ENCODE data around the gene CBX4. TPM values are rescaled to one million over a fixed set of nuclear protein-coding genes. Genes with fewer than 3 reads are reported as not detected.

Gene CBX4
- total and polyA plus RNA-seq, 10 of the 15 experiments (the other 5 are each of a cell fraction or from before 2014, with no cell fraction given): 0.69 to 24.6 (median 4.2) TPM

DNA sequence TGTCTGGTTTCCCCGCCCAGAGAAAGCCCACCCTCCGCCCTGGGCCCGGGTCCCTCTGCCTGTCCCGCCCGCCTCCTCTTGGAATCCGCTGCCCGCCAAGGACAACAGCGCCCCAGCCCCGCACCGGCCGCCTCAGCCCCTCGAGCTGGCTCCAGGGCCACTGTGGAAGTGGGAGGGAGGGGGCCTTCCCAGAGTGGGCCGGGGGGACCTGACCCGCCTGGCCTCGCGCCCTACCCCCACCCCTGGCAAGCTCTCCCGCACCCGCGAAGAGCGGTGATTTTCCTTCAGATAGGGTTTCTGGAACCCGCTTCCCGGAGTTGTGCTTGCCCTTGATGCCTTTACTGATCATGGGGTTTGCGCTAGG lies 40.1 kb downstream of the CBX4 start:
- Histone ChIP-seq H3K4me2 (ENCODE audit: control insufficient read depth, insufficient read depth) (no peak overlapping the region), H3K27ac (ENCODE audit: control insufficient read depth, insufficient read depth) (no peak overlapping the region), H3K4me3 (no peak overlapping the region), H2AFZ (ENCODE audit: control insufficient read depth, low read depth, low read length) (no peak overlapping the region), H3K9ac (ENCODE audit: control insufficient read depth, insufficient read depth, low read length) (no peak overlapping the region), H3K36me3 (ENCODE audit: control insufficient read depth in 2 of 2, insufficient read depth in 2 of 2, low read length in 1 of 2) (peaks cover 2 to 3% of the 10 kb centered on the region in 2 experiments; a peak in 2 of 4 replicates), H3K4me1 (ENCODE audit: control insufficient read depth, insufficient read depth, low read length) (peaks cover 40% of the 10 kb centered on the region), H3K79me2 (ENCODE audit: control insufficient read depth, insufficient read depth, low read length) (no peaks in the 10 kb centered on the region), H3K9me3 (replicated peaks; ENCODE audit: control insufficient read depth, insufficient read depth, low read length) (no peaks in the 10 kb centered on the region; the same call in 2 of the 3 replicates), H4K20me1 (ENCODE audit: control insufficient read depth, insufficient read depth) (no peaks in the 10 kb centered on the region), H3K27me3 (replicated peaks in 1 of 2; ENCODE audit: control insufficient read depth in 2 of 2, insufficient read depth in 2 of 2, low read length in 1 of 2) (peaks cover 18 to 46% of the 10 kb centered on the region in 2 experiments)
- no peak for DNase-seq (ENCODE audit: low read depth, low spot score)
- ATAC-seq: no peak
- BruUV-seq (replicated peaks): no TSS peak
- no peak for FAIRE-seq
- RAD21 ChIA-PET (ENCODE audit: unreplicated experiment): no interaction called here
- 5% methylated on average over 23 of the region's 23 CpGs for WGBS (ENCODE audit: insufficient coverage, insufficient replicate concordance, low lambda C conversion rate, missing lambda C conversion rate)
- intact Hi-C loops (cut with micrococcal nuclease; ENCODE audit: unreplicated experiment) (no loop called here), in situ Hi-C loops (cut with MboI) (no loop called here)
- CTCF ChIA-PET: interaction anchor here (1.2 to 1.6 kb wide), 2 partner anchors 9 to 13 kb away, joined by 3 to 4 read pairs; no protein-coding TSS in a partner anchor
- POLR2A ChIA-PET: interaction anchor here (1.2 kb wide), 1 partner anchor 29 kb away, joined by 3 read pairs; no protein-coding TSS in a partner anchor
- TF ChIP-seq HDGF (IDR thresholded peaks at IDR 0.05) (no peak), HDAC6 (IDR thresholded peaks at IDR 0.05; ENCODE audit: unreplicated experiment) (no peak), SMARCA5 (IDR thresholded peaks at IDR 0.05) (no peak), JUNB (IDR thresholded peaks at IDR 0.05) (no peak)
- SMC1A ChIA-PET (ENCODE audit: uncharacterized antibody, unreplicated experiment): interaction anchor here (2.0 to 2.2 kb wide), 2 partner anchors 9 to 12 kb away, joined by 7 read pairs; no protein-coding TSS in a partner anchor

DNA sequence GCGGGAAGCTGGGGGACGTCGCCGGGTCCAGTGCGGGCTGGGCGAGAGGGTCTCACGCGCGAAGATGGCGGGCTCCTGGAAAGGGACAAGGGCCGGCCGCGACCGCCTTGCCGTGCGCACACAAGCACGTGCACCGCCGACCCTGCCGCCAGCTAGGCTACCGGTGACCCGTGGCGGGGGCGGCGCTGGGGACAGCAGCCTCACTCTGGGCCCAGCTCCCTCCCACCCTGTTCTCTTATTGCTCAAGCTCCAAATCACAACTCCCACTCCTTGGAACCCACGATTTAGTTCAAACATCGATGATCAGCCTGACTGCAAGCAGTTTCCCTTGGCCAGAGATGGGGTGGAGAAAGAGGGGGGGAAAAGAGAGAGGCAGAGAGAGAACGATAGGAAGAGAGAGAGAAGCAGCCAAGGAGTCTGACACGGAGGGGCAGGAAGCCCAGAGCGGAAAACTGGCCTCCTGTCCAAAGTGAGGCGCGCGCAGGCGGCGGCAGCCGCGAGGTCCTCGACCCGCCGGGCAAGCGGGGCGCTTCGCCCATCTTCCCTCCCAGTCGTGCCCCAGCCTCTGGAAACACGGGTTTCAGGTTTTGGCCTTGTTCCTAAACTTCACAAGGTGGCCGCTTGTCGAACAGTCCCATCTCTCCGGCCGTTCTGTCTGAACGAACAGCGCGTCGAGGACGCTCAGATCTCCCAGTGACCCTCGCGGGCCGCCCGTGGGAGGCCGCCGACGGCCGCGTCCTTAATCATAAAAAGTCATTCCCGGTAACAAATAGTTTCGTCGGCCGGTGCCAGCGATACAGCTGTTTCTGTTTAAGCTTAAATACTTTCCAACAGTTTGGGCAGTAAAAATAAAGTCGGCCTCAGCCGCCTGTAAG lies 40.7 kb downstream of the CBX4 start:
- Histone ChIP-seq H3K4me3 (peak overlapping the region; percentile 65; the same call in 1 of the 2 replicates), H3K36me3 (ENCODE audit: control insufficient read depth in 2 of 2, insufficient read depth in 2 of 2, low read length in 1 of 2) (peaks cover 2 to 3% of the 10 kb centered on the region in 2 experiments; a peak in 2 of 4 replicates), H3K79me2 (ENCODE audit: control insufficient read depth, insufficient read depth, low read length) (no peaks in the 10 kb centered on the region), H4K20me1 (ENCODE audit: control insufficient read depth, insufficient read depth) (no peaks in the 10 kb centered on the region), H3K9ac (ENCODE audit: control insufficient read depth, insufficient read depth, low read length) (no peak overlapping the region), H3K27ac (ENCODE audit: control insufficient read depth, insufficient read depth) (no peak overlapping the region), H3K4me1 (ENCODE audit: control insufficient read depth, insufficient read depth, low read length) (peaks cover 34% of the 10 kb centered on the region), H2AFZ (ENCODE audit: control insufficient read depth, low read depth, low read length) (peak overlapping the region; percentile 27; the same call in 1 of the 2 replicates), H3K27me3 (replicated peaks in 1 of 2; ENCODE audit: control insufficient read depth in 2 of 2, insufficient read depth in 2 of 2, low read length in 1 of 2) (peaks cover 18 to 42% of the 10 kb centered on the region in 2 experiments), H3K4me2 (ENCODE audit: control insufficient read depth, insufficient read depth) (peak overlapping the region; percentile 92; the same call in 1 of the 2 replicates), H3K9me3 (replicated peaks; ENCODE audit: control insufficient read depth, insufficient read depth, low read length) (no peaks in the 10 kb centered on the region; the same call in 2 of the 3 replicates)
- intact Hi-C loops (cut with micrococcal nuclease; ENCODE audit: unreplicated experiment) (no loop called here), in situ Hi-C loops (cut with MboI) (no loop called here)
- DNase-seq (ENCODE audit: low read depth, low spot score): no peak
- POLR2A ChIA-PET: interaction anchor here (1.2 to 1.6 kb wide), 2 partner anchors 29 to 39 kb away, joined by 3 to 11 read pairs; no protein-coding TSS in a partner anchor
- no peak for ATAC-seq
- 20% methylated on average over 68 of the region's 70 CpGs for WGBS (ENCODE audit: insufficient coverage, insufficient replicate concordance, low lambda C conversion rate, missing lambda C conversion rate)
- no TSS peak for BruUV-seq (replicated peaks)
- RAD21 ChIA-PET (ENCODE audit: unreplicated experiment): no interaction called here
- SMC1A ChIA-PET (ENCODE audit: uncharacterized antibody, unreplicated experiment): interaction anchor here (2.0 to 2.2 kb wide), 2 partner anchors 10 to 12 kb away, joined by 7 read pairs; no protein-coding TSS in a partner anchor
- CTCF ChIA-PET: interaction anchor here (0.9 to 1.6 kb wide), 4 partner anchors 10 to 235 kb away, joined by 3 to 5 read pairs (median 4); no protein-coding TSS in a partner anchor
- FAIRE-seq: no peak
- TF ChIP-seq ELK1 (IDR thresholded peaks at IDR 0.05; ENCODE audit: low read depth, low read length) (no peak), NFIC (IDR thresholded peaks at IDR 0.05; ENCODE audit: low read depth, low read length) (no peak), BHLHE40 (IDR thresholded peaks at IDR 0.05; ENCODE audit: borderline replicate concordance in 1 of 2, low read depth in 2 of 2, low read length in 1 of 2) (peak; percentile 38 to 86; a peak in 3 of 4 replicates), NFYB (IDR thresholded peaks at IDR 0.05; ENCODE audit: insufficient read depth, low read depth, low read length) (no peak), SUZ12 (IDR thresholded peaks at IDR 0.05; ENCODE audit: unreplicated experiment) (peak; percentile 58), BCL11A (IDR thresholded peaks at IDR 0.05; ENCODE audit: low read depth, low read length) (no peak), HDAC6 (IDR thresholded peaks at IDR 0.05; ENCODE audit: unreplicated experiment) (no peak)
- TF ChIP-seq, protein P1, sequence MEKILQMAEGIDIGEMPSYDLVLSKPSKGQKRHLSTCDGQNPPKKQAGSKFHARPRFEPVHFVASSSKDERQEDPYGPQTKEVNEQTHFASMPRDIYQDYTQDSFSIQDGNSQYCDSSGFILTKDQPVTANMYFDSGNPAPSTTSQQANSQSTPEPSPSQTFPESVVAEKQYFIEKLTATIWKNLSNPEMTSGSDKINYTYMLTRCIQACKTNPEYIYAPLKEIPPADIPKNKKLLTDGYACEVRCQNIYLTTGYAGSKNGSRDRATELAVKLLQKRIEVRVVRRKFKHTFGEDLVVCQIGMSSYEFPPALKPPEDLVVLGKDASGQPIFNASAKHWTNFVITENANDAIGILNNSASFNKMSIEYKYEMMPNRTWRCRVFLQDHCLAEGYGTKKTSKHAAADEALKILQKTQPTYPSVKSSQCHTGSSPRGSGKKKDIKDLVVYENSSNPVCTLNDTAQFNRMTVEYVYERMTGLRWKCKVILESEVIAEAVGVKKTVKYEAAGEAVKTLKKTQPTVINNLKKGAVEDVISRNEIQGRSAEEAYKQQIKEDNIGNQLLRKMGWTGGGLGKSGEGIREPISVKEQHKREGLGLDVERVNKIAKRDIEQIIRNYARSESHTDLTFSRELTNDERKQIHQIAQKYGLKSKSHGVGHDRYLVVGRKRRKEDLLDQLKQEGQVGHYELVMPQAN (conservative IDR thresholded peaks at IDR 0.05): no peak
